Ovary (tissue), 9 donors: ENCODE results near the gene EYA2. TPM values are rescaled to one million over a fixed set of nuclear protein-coding genes. Genes with fewer than 3 reads are reported as not detected.

ENCODE experiments used
- DNase-seq, 5 donors: peaks; one replicate each; pipeline ENCODE4 v3.0.0-alpha.2; 2019 to 2020
- H3K27ac ChIP-seq, 2 donors: fragments of 200-600 bp; one replicate each; pipeline versions ENCODE4 v1.5.1 to v1.8.0; 2019 to 2022
- H3K27me3 ChIP-seq: fragments of 200-600 bp; one replicate; pipeline ENCODE4 v1.8.0; 2022
- H3K36me3 ChIP-seq: fragments of 200-600 bp; sonication (generic); one replicate; pipeline ENCODE4 v1.5.1; 2019
- H3K4me1 ChIP-seq: one replicate; pipeline ENCODE4 v1.8.1; 2013; ENCODE audit warnings: mild to moderate bottlenecking, moderate library complexity; ENCODE audit not compliant: insufficient read depth
- H3K4me3 ChIP-seq: fragments of 200-600 bp; sonication (generic); one replicate; pipeline ENCODE4 v1.5.1; 2017
- H3K9me3 ChIP-seq, 2 donors: fragments of 200-600 bp in 1 of 2; sonication (generic) in 1 of 2; one replicate each; pipeline versions ENCODE4 v1.5.1 to v1.8.1; 2013 to 2019; ENCODE audit warnings: mild to moderate bottlenecking in 1 of 2, moderate library complexity in 1 of 2
- EP300 ChIP-seq: sonication (generic); formaldehyde crosslinking; IDR thresholded peaks from one replicate; pipeline ENCODE4 v1.6.1; 2017; ENCODE audit warnings: antibody characterized with exemption
- POLR2A ChIP-seq: fragments of 450-650 bp; IDR thresholded peaks from one replicate; pipeline ENCODE4 v1.6.1; 2017; ENCODE audit warnings: antibody characterized with exemption, mild to moderate bottlenecking, moderate library complexity
- WGBS, 3 donors: extraction: QIAGEN DNeasy Blood & Tissue Kit in 1 of 3; methylation state at CpG; one replicate each; pipeline versions ENCODE4 v1.1.5 to v1.1.7; 2013 to 2017; 5-methylcytosine and 5-hydroxymethylcytosine counted together
- intact Hi-C, 4 donors: fragments of 100-400 bp; cut with DNase I; formaldehyde crosslinking; loops; one replicate each; pipeline versions ENCODE4 v1.11.0 to v1.15.1; 2022 to 2023
- polyA plus RNA-seq, 2 donors: library from polyadenylated mRNA; stranded (reverse); fragments of 200-250 nt in 1 of 2; fragments of 350-450 nt in 1 of 2; fragmentation: Illumina TruSeq in 1 of 2; extraction: RNeasy Lipid Tissue Mini Kit (QIAGEN cat#74804) in 1 of 2; gene quantifications; one replicate each; pipeline ENCODE4 v1.2.3, GENCODE V29; 2013 to 2014
- total RNA-seq, 7 donors: library from RNA; depleted of rRNA in 2 of 7; stranded (reverse); fragments of >200 nt in 2 of 7; fragmentation: NEBNext Ultra II Directional in 3 of 7; extraction: Animal tissue kit (Norgen Biotek cat#: 25700) in 3 of 7; gene quantifications; one replicate each; pipeline versions ENCODE4 v1.1.0 to v1.2.4, GENCODE V29; 2016 to 2023
- TF ChIP-seq, protein P1 (sequence below), 3 donors: fragments of 450-650 bp in 2 of 3; fragments of 200-600 bp in 1 of 3; IDR thresholded peaks; one replicate each; pipeline versions ENCODE4 v1.5.1 to v1.8.0; 2016 to 2022; ENCODE audit warnings: antibody characterized with exemption in 3 of 3, mild to moderate bottlenecking in 1 of 3
- donor health status: DM: no; HTN: no; CAD: no; lungs with moderate emphysema.
- donor health status: DM: no; HTN: no; CAD: no.
- donor health status: Bipolar disorder and iron deficiency.
- donor health status: DM: yes; HTN: yes; CAD: no.
- donor health status: DM: no; HTN: no; CAD: no.
- donor health status: DM: yes; HTN: yes; CAD: no.

Gene EYA2
- total and polyA plus RNA-seq, 9 donors: 0.18 to 7.6 (median 1.7) TPM

DNA sequence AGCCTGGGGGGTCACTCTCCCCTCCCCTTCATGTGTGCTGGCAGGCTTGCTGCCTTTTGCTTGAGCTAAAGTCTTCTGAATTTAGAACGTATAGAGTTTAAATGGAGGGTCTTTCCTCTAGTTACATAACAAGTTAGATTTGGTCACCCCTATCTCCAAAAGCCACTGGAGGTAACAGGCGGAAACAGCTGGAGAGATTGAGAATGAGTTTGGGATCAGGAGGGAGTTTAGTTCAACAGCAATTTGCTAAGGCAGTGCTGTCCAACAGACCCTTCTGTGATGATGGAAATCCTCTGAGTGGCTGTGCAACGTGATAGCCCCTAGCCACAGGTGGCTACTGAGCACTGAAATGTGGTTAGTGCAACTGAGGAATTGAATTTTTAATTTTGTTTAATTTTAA, 132.8 kb downstream of the EYA2 start:
- 76 to 86% (median 77%) methylated on average over 3 of the region's 3 CpGs for WGBS, 3 donors
- no peaks in the 10 kb centered on the region for H3K36me3 ChIP-seq
- no peak for DNase-seq
- TF ChIP-seq EP300: no peak
- no peak for TF ChIP-seq POLR2A
- TF ChIP-seq, protein P1, sequence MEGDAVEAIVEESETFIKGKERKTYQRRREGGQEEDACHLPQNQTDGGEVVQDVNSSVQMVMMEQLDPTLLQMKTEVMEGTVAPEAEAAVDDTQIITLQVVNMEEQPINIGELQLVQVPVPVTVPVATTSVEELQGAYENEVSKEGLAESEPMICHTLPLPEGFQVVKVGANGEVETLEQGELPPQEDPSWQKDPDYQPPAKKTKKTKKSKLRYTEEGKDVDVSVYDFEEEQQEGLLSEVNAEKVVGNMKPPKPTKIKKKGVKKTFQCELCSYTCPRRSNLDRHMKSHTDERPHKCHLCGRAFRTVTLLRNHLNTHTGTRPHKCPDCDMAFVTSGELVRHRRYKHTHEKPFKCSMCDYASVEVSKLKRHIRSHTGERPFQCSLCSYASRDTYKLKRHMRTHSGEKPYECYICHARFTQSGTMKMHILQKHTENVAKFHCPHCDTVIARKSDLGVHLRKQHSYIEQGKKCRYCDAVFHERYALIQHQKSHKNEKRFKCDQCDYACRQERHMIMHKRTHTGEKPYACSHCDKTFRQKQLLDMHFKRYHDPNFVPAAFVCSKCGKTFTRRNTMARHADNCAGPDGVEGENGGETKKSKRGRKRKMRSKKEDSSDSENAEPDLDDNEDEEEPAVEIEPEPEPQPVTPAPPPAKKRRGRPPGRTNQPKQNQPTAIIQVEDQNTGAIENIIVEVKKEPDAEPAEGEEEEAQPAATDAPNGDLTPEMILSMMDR (IDR thresholded peaks at IDR 0.05): no peak
- no peaks in the 10 kb centered on the region for H3K9me3 ChIP-seq
- no peak overlapping the region for H3K27ac ChIP-seq
- no peak overlapping the region for H3K4me3 ChIP-seq
- no peaks in the 10 kb centered on the region for H3K27me3 ChIP-seq
- intact Hi-C loops: no loop called here
- H3K4me1 ChIP-seq: no peaks in the 10 kb centered on the region

DNA sequence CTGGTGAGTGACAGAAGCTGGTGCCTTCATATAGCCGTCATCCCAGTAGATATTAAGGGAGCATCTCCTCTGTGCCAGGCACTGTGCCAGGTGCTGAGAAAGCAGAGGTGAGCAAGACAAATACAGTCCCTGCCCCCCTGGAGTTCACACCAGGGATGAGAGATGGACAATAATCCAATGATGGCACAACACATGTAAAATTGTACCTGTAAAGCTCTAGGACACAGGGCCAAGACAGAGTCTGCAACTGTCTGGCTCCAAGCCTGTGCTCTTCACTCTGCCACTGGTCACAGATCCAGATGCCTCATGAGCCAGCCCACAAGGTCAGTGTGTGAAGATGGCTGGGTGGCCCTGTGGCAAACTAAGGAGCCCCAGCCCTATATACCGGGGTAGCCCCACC, 133.8 kb downstream of the EYA2 start:
- no peak for DNase-seq
- intact Hi-C loops: no loop called here
- H3K36me3 ChIP-seq: no peaks in the 10 kb centered on the region
- H3K27ac ChIP-seq: no peak overlapping the region
- no peaks in the 10 kb centered on the region for H3K9me3 ChIP-seq
- 90 to 98% (median 94%) methylated on average over 2 of the region's 2 CpGs for WGBS, 3 donors
- H3K4me1 ChIP-seq: no peaks in the 10 kb centered on the region
- H3K27me3 ChIP-seq: no peaks in the 10 kb centered on the region
- TF ChIP-seq POLR2A (no peak), EP300 (no peak)
- TF ChIP-seq, protein P1 (IDR thresholded peaks at IDR 0.05): no peak
- H3K4me3 ChIP-seq: no peak overlapping the region

GRCh38 chr20:47029845-47030244, 135.2 kb downstream of the EYA2 start:
- no peaks in the 10 kb centered on the region for H3K4me1 ChIP-seq
- H3K36me3 ChIP-seq: no peaks in the 10 kb centered on the region
- TF ChIP-seq POLR2A: no peak
- intact Hi-C loops: no loop called here
- H3K27ac ChIP-seq: no peak overlapping the region
- no peak for DNase-seq
- no peak overlapping the region for H3K4me3 ChIP-seq
- no peaks in the 10 kb centered on the region for H3K9me3 ChIP-seq
- WGBS, 3 donors: 31 to 44% (median 32%) methylated on average over 3 of the region's 3 CpGs
- H3K27me3 ChIP-seq: no peaks in the 10 kb centered on the region

DNA sequence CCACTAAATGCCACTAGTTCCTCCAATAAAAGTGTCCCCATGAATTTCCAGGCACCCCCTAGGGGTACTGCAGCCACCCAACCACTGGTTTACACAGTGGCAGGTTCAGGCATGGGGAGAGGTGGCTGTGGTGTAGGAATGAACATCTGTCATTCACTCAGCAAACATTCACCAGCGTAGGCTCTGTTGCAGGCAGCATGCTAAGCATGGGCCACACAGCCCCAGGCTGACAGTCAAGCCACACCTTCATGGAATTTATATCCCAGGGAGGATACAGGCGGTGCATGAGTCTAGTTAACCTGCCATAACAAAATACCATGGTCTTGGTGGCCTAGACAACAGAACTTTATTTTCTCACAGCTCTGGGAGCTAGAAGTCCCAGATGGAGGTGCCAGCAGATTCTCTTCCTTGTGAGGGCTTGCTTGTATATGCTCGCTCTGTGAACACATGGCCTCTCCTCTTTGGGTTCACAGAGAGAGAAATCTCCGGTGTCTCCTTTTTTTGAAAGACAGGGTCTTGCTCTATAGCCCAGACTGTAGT, 135.7 kb downstream of the EYA2 start:
- H3K36me3 ChIP-seq: no peaks in the 10 kb centered on the region
- intact Hi-C loops: no loop called here
- TF ChIP-seq POLR2A: no peak
- TF ChIP-seq, protein P1 (IDR thresholded peaks at IDR 0.05): no peak
- TF ChIP-seq EP300: no peak
- no peak overlapping the region for H3K27ac ChIP-seq
- no peaks in the 10 kb centered on the region for H3K9me3 ChIP-seq
- WGBS, 3 donors: 74 to 89% (median 86%) methylated on average over 4 of the region's 4 CpGs
- H3K4me1 ChIP-seq: no peaks in the 10 kb centered on the region
- no peak for DNase-seq
- no peaks in the 10 kb centered on the region for H3K27me3 ChIP-seq
- H3K4me3 ChIP-seq: no peak overlapping the region

DNA sequence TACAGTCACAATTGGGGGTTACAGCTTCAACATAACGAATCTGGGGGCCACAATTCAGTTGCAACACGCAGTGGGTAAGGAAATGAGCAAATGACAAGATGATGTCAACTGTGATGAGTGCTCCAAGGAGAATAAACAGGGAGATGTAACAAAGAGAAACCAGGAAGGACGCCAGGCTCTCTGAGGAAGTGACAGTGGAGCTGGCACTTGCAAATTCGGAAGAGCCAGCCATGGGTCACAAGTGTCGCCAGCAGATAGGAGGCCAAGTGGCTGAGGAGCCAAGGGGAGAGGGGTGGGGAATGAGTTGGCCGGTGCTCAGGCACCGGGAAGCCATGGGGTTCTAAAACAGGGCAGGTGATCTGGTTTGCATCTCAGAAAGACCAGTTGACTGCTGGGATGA, 136.4 kb downstream of the EYA2 start:
- WGBS, 3 donors: 53 to 63% (median 59%) methylated on average over 7 of the region's 7 CpGs
- H3K4me3 ChIP-seq: no peak overlapping the region
- TF ChIP-seq POLR2A: no peak
- TF ChIP-seq EP300: no peak
- TF ChIP-seq, protein P1 (IDR thresholded peaks at IDR 0.05): no peak
- H3K4me1 ChIP-seq: no peaks in the 10 kb centered on the region
- intact Hi-C loops: no loop called here
- no peaks in the 10 kb centered on the region for H3K9me3 ChIP-seq
- H3K27me3 ChIP-seq: no peaks in the 10 kb centered on the region
- H3K27ac ChIP-seq: no peak overlapping the region
- DNase-seq: no peak
- no peaks in the 10 kb centered on the region for H3K36me3 ChIP-seq
